ENCODE data around the gene ARMC3. TPM values are rescaled to one million over a fixed set of nuclear protein-coding genes. Genes with fewer than 3 reads are reported as not detected.
A peak's percentile ranks its signal among the peaks of the same experiment; 100 is the strongest.

ARMC3 gene
- total RNA-seq = not detected
- polyA plus RNA-seq = not detected
- long read RNA-seq, donor 1 = 0 reads
- long read RNA-seq, donor 2 = 0 reads
- long read RNA-seq, donor 3 = 0 reads

- H3K27ac ChIP-seq = no peak within 1 kb of the TSS
- H3K4me3 ChIP-seq = peak within 1 kb of the TSS; percentile 19 to 63 (median 46)
- peak in 3 of 4 donors; percentile 90 to 97 (median 95) for ATAC-seq
- intact Hi-C loops (cut with DNase I) = no loop called here
- peaks cover 0 to 4% (median 0%) of the 10 kb centered on the region in 12 donors for H3K9me3 ChIP-seq
- H3K36me3 ChIP-seq = no peaks in the 10 kb centered on the region
- peaks cover 0 to 19% (median under 1%) of the 10 kb centered on the region in 12 donors for H3K4me1 ChIP-seq
- peak; percentile 38 to 85 (median 63) for DNase-seq
- peaks cover 0 to 7% (median 0%) of the 10 kb centered on the region in 9 donors for H3K27me3 ChIP-seq
- WGBS, 4 donors = 12 to 14% (median 13%) methylated on average over 31 to 41 of the region's 41 CpGs
- TF ChIP-seq POLR2A (IDR thresholded peaks at IDR 0.05) (no peak), CTCF (IDR thresholded peaks at IDR 0.05) (no peak)
These were observed at the start of gene ARMC3 for GRCh38 chr10:22927661-22928403. Gene ARMC3 (plus strand): TSS chr10:22928053. CDS start chr10:22931997, 3,944 bp downstream.

- intact Hi-C loops (cut with DNase I) = no loop called here
- H3K27me3 ChIP-seq = no peaks in the 10 kb centered on the region
- no peaks in the 10 kb centered on the region for H3K4me1 ChIP-seq
- H3K4me3 ChIP-seq = no peak overlapping the region
- no peak for TF ChIP-seq POLR2A (IDR thresholded peaks at IDR 0.05)
- TF ChIP-seq CTCF (IDR thresholded peaks at IDR 0.05) = no peak
- ATAC-seq (no peak), DNase-seq (no peak)
- WGBS, 4 donors = 80 to 86% (median 83%) methylated on average over 2 of the region's 2 CpGs
- H3K9me3 ChIP-seq = peaks cover 0 to 43% (median 13%) of the 10 kb centered on the region in 12 donors
- no peak overlapping the region for H3K27ac ChIP-seq
- no peaks in the 10 kb centered on the region for H3K36me3 ChIP-seq
These were observed 36.1 kb upstream of the ARMC3 start for GRCh38 chr10:22891797-22892196.

GRCh38 chr10:22893781-22894180, 34.1 kb upstream of the ARMC3 start:
- ATAC-seq = no peak

More at GRCh38 chr10:22893781-22894180, 34.1 kb upstream of the ARMC3 start:
- intact Hi-C loops (cut with DNase I) = no loop called here
- 25 to 56% (median 40%) methylated on average over 1 to 2 of the region's 2 CpGs for WGBS, 4 donors
- TF ChIP-seq CTCF (IDR thresholded peaks at IDR 0.05) = no peak
- TF ChIP-seq POLR2A (IDR thresholded peaks at IDR 0.05) = no peak
- Histone ChIP-seq H3K4me1 (no peaks in the 10 kb centered on the region), H3K36me3 (no peaks in the 10 kb centered on the region), H3K27ac (no peak overlapping the region), H3K27me3 (no peaks in the 10 kb centered on the region), H3K4me3 (no peak overlapping the region), H3K9me3 (peaks cover 0 to 33% (median 12%) of the 10 kb centered on the region in 12 donors)
- DNase-seq = no peak

Data from heart left ventricle (tissue), 16 donors.